Measurements from ENCODE around the gene UMAD1.

The UMAD1 gene

DNA sequence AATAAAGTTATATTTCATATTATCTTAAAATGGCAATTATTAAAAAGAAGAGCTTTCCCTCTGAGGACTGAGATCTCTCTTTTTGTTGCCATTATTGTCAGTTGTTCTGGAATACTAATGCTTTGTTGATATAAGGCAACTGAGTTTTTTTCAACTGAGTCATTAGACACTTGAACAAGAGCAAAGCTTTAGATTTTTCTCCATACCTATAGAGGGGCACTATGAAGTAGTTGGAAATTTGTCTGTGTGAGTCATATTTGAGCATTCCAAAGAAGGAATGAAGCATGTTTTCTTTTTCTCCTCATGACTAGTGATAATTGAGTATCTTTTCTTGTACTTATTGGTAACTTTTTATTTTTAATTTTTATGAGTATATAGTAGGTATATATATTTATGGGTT, 53.3 kb downstream of the UMAD1 start:
- no peak for DNase-seq
- peaks cover 28% of the 10 kb centered on the region for H3K36me3 Mint-ChIP-seq (ENCODE audit: low read depth)

DNA sequence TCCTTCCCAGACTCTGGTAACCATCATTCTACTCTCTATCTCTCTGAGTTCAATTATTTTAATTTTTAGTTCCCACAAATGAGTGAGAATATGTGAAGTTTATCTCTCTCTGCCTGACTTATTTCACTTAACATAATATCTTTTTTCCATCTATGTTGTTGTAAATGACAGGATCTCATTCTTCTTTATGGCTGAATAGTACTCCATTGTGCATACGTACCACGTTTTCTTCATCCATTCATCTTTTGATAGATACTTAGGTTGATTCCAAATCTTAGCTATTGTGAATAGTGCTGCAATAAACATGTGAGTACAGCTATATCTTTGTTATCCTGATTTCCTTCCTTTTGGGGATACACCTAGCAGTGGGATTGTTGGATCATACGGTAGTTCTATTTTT, 54.0 kb downstream of the UMAD1 start:
- H3K4me1 Mint-ChIP-seq (ENCODE audit: low read depth): peaks cover 19% of the 10 kb centered on the region
- no peak for DNase-seq
- H3K36me3 Mint-ChIP-seq (ENCODE audit: low read depth): peaks cover 28% of the 10 kb centered on the region
- peaks cover 6% of the 10 kb centered on the region for H3K9me3 Mint-ChIP-seq
- no peaks in the 10 kb centered on the region for H3K27me3 Mint-ChIP-seq
- no peak overlapping the region for H3K27ac Mint-ChIP-seq
- H3K4me3 Mint-ChIP-seq: no peak overlapping the region

More for the DNA sequence above, 53.3 kb downstream of the UMAD1 start:
- Mint-ChIP-seq H3K9me3 (peaks cover 6% of the 10 kb centered on the region), H3K27ac (no peak overlapping the region), H3K4me1 (ENCODE audit: low read depth) (peaks cover 18% of the 10 kb centered on the region), H3K27me3 (no peaks in the 10 kb centered on the region), H3K4me3 (no peak overlapping the region)

DNA sequence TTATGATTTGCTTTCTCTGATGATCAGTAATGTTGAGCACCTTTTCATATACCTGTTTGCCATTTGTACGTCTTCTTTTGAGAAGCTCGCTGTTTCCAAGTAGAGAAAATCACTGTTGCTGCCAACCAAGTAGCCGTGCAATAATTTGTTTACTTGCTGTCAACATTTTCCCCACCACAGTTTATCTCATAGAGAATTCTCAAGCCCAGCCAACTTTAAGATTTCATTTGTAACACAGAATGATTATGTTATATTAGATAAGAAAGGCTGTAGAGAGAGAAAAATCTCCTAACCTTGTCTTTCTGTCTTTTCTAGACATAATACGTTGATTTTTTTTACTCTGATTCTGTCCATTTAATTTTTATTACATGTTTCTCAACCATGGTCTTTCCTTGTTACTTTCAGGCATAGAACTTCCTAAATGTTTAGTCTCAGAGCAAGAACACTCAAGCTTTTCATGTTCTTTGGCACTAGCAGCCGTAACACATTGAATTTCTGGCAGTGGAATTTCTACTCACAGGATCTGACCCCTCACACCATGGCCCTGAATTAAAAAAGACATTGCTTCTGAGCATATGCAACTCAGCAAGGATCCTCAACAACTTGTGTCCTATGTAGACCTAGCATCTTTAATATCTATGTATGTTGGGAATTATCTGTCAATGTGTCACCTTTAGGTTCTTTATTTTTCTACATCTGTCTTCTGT, 54.7 kb downstream of the UMAD1 start:
- no peak for DNase-seq
- Mint-ChIP-seq H3K27ac (no peak overlapping the region), H3K4me3 (no peak overlapping the region), H3K9me3 (peaks cover 6% of the 10 kb centered on the region), H3K36me3 (ENCODE audit: low read depth) (peaks cover 28% of the 10 kb centered on the region), H3K4me1 (ENCODE audit: low read depth) (peaks cover 24% of the 10 kb centered on the region), H3K27me3 (no peaks in the 10 kb centered on the region)

DNA sequence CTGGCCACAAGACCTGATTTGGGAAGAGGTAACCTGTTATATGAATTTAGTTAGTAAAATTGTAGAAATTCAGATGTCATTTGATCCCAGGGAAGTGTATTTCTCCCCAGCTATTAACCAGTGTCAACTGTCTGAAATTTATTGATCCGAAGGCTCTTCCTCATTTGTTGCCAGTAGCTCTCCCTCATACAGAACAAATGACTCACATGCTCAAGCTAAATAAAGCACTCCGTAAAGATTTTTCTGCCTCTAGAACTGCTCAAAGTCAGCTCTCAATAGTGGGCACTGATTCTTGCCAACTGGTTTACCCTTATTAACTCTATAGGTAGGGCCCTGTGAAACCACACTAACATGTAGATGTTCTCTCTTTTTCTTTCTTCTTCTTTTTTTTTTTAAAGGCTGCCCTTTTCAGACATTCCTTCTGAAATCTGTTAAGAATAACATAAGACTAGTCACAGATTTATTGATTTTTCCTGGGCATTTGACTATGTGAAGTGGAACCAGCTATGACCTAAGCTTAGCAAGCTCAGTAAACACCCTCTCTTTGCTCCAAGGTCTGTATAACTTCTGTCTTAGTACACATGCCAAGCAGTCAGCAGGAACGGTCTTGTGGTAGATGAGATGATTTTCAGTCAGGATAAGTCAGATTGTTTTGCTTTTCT, 56.0 kb downstream of the UMAD1 start:
- Mint-ChIP-seq H3K27me3 (no peaks in the 10 kb centered on the region), H3K4me3 (no peak overlapping the region), H3K4me1 (ENCODE audit: low read depth) (peaks cover 28% of the 10 kb centered on the region), H3K27ac (no peak overlapping the region), H3K36me3 (ENCODE audit: low read depth) (peaks cover 26% of the 10 kb centered on the region), H3K9me3 (peaks cover 6% of the 10 kb centered on the region)
- no peak for DNase-seq

DNA sequence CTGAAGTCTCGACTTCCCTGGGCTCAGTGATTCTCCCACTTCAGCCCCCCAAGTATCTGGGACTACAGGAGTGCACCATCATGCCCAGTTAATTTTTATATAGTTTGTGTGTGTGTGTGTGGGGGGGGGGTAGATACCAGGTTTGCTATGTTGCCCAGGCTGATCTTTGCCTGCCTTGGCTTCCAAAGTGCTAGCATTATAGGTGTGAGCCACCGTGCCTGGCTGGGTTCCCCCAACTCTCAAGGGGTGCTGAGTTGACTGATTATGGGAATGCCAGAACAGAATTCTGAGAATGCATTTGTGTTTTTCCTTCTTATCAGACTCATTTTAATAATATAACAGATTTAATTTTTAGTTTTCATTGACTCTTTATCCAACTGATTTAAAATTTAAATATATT, 58.4 kb downstream of the UMAD1 start:
- no peak overlapping the region for H3K27ac Mint-ChIP-seq
- H3K9me3 Mint-ChIP-seq: peaks cover 6% of the 10 kb centered on the region
- no peaks in the 10 kb centered on the region for H3K27me3 Mint-ChIP-seq
- H3K4me1 Mint-ChIP-seq (ENCODE audit: low read depth): peaks cover 34% of the 10 kb centered on the region
- peaks cover 28% of the 10 kb centered on the region for H3K36me3 Mint-ChIP-seq (ENCODE audit: low read depth)
- H3K4me3 Mint-ChIP-seq: no peak overlapping the region
- no peak for DNase-seq

- no peak for DNase-seq
- Mint-ChIP-seq H3K27ac (no peak overlapping the region), H3K9me3 (peaks cover 4% of the 10 kb centered on the region), H3K27me3 (no peaks in the 10 kb centered on the region), H3K4me3 (no peak overlapping the region), H3K4me1 (ENCODE audit: low read depth) (peaks cover 34% of the 10 kb centered on the region), H3K36me3 (ENCODE audit: low read depth) (peaks cover 26% of the 10 kb centered on the region)
These were observed 58.8 kb downstream of the UMAD1 start for GRCh38 chr7:7699380-7699779.

DNA sequence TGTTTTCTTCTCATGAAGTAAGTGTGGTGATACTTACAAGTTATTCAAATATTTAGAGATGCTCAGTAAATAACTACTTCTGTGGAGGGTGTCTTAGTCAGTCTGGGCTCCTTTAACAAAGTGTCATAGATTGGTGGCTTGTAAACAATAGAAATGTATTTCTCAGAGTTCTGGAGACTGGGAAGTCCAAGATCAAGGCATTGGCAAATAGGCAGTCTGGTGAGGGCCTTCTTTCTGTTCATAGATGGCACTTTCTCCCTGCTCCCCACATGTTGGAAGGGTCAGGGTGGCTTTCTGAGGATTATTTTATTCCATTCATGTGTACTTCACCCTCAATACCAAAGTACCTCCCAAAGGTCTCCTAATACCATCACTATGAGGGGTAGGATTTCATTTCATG, 59.4 kb downstream of the UMAD1 start:
- Mint-ChIP-seq H3K36me3 (ENCODE audit: low read depth) (peaks cover 20% of the 10 kb centered on the region), H3K4me1 (ENCODE audit: low read depth) (peaks cover 34% of the 10 kb centered on the region), H3K27me3 (no peaks in the 10 kb centered on the region), H3K27ac (no peak overlapping the region), H3K9me3 (no peaks in the 10 kb centered on the region), H3K4me3 (no peak overlapping the region)
- no peak for DNase-seq

DNA sequence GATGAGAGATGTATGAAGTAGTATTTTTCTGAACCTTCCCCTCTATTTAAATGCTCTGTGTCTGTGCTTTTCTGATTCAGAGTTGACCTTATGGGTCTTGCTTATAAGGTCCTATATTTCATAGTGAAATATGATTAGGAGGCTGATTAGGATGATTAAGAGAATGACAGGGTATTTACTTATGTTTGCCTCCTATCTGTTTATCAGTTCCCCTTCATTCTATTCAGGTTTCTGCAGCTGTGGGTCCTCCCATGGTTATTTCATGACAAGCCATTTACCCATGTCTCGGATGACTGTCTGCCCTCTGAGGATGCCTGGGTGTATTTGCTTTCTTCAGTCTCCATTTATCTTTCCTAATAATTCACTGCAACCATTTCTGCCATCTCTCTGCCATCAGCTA, 61.0 kb downstream of the UMAD1 start:
- Mint-ChIP-seq H3K36me3 (ENCODE audit: low read depth) (peaks cover 12% of the 10 kb centered on the region), H3K9me3 (no peaks in the 10 kb centered on the region), H3K27ac (no peak overlapping the region), H3K27me3 (no peaks in the 10 kb centered on the region), H3K4me3 (no peak overlapping the region), H3K4me1 (ENCODE audit: low read depth) (peaks cover 39% of the 10 kb centered on the region)
- no peak for DNase-seq

GRCh38 chr7:7702826-7703225, 62.3 kb downstream of the UMAD1 start:
- no peak overlapping the region for H3K27ac Mint-ChIP-seq
- no peak for DNase-seq
- peaks cover 39% of the 10 kb centered on the region for H3K4me1 Mint-ChIP-seq (ENCODE audit: low read depth)
- peaks cover 9% of the 10 kb centered on the region for H3K36me3 Mint-ChIP-seq (ENCODE audit: low read depth)
- H3K4me3 Mint-ChIP-seq: no peak overlapping the region
- no peaks in the 10 kb centered on the region for H3K9me3 Mint-ChIP-seq
- no peaks in the 10 kb centered on the region for H3K27me3 Mint-ChIP-seq

- H3K4me3 Mint-ChIP-seq: no peak overlapping the region
- H3K4me1 Mint-ChIP-seq (ENCODE audit: low read depth): peaks cover 38% of the 10 kb centered on the region
- no peak overlapping the region for H3K27ac Mint-ChIP-seq
- no peaks in the 10 kb centered on the region for H3K27me3 Mint-ChIP-seq
- H3K9me3 Mint-ChIP-seq: no peaks in the 10 kb centered on the region
- peaks cover 9% of the 10 kb centered on the region for H3K36me3 Mint-ChIP-seq (ENCODE audit: low read depth)
- no peak for DNase-seq
These were observed 62.9 kb downstream of the UMAD1 start for GRCh38 chr7:7703427-7703826.

DNA sequence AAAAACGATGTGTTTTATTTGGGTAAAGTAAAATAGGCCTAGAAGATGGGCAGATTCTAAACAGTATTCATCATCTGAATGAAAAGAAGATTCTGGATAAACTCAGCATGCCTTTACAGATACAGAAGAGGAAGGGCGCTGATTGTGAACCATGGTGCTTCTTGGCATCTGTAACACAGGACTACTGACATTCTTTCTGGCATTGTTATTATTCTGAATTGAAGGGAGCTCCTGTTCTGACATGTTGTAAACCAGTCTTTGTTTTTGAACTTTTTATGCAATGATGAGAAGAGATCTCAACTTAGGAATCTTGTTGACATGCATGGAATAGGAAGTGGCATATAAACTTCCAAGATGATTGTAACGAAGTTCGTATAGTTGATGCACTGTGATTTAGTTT, 64.3 kb downstream of the UMAD1 start:
- Mint-ChIP-seq H3K27me3 (no peaks in the 10 kb centered on the region), H3K36me3 (ENCODE audit: low read depth) (peaks cover 9% of the 10 kb centered on the region), H3K9me3 (no peaks in the 10 kb centered on the region), H3K4me3 (no peak overlapping the region), H3K27ac (no peak overlapping the region), H3K4me1 (ENCODE audit: low read depth) (peaks cover 36% of the 10 kb centered on the region)
- DNase-seq: no peak

GRCh38 chr7:7705318-7705717, 64.8 kb downstream of the UMAD1 start:
- H3K27me3 Mint-ChIP-seq: no peaks in the 10 kb centered on the region
- H3K36me3 Mint-ChIP-seq (ENCODE audit: low read depth): peaks cover 9% of the 10 kb centered on the region
- H3K27ac Mint-ChIP-seq: no peak overlapping the region
- H3K9me3 Mint-ChIP-seq: no peaks in the 10 kb centered on the region
- no peak overlapping the region for H3K4me3 Mint-ChIP-seq
- peaks cover 36% of the 10 kb centered on the region for H3K4me1 Mint-ChIP-seq (ENCODE audit: low read depth)
- DNase-seq: no peak

DNA sequence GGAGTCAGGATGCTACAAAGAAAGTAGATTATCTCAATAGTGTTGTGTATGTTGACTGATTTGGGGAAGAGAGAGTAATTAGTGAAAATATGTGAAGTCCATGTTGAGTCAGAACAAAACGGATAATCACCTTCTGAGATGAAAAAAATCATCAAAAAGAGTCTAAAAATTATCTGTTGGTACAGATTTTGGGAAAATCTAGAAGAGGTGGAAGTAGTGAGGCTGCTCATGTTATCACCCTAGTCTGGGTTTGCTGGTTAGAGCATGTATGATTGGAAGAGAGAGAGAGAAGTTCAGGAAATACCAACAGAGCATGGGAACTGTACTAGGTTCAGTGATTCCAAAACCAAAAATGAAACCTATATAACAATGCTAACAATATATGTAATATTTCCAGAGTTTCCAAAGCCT, 65.6 kb downstream of the UMAD1 start:
- Mint-ChIP-seq H3K27ac (peak overlapping the region; percentile 58), H3K36me3 (ENCODE audit: low read depth) (peaks cover 9% of the 10 kb centered on the region), H3K4me3 (no peak overlapping the region), H3K9me3 (no peaks in the 10 kb centered on the region), H3K27me3 (no peaks in the 10 kb centered on the region), H3K4me1 (ENCODE audit: low read depth) (peaks cover 33% of the 10 kb centered on the region)
- no peak for DNase-seq

DNA sequence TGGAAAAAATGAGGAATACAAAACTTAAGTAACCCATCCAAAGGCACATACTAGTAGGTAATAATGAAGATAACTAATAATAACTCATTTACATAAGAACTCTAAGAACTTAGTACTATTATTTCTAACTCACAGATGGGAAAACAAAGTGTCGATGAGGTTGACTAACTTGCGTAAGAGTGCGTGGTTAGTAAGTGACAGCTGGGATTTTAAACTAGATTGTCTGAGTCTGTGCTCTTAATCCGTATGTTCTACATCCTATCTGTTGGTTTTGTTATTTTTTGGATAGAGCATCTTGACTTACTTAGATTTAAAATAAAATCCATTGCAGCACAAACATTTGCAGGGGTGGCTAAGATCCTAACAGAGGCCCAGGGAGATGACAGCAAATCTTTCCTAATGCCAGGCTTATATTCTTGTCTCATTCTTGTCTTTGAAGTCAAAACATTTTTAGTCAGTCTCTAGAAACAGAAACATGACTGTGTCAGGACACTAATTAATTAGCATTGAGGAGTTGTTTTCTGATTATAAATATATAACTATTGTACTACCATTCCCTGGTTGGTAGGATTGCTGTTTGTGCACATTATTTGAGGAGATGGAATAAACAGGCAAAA, 66.1 kb downstream of the UMAD1 start:
- Mint-ChIP-seq H3K27ac (no peak overlapping the region), H3K4me1 (ENCODE audit: low read depth) (peaks cover 31% of the 10 kb centered on the region), H3K9me3 (no peaks in the 10 kb centered on the region), H3K27me3 (no peaks in the 10 kb centered on the region), H3K36me3 (ENCODE audit: low read depth) (peaks cover 9% of the 10 kb centered on the region), H3K4me3 (no peak overlapping the region)
- DNase-seq: no peak

- no peak overlapping the region for H3K4me3 Mint-ChIP-seq
- peaks cover 9% of the 10 kb centered on the region for H3K36me3 Mint-ChIP-seq (ENCODE audit: low read depth)
- H3K4me1 Mint-ChIP-seq (ENCODE audit: low read depth): peaks cover 28% of the 10 kb centered on the region
- no peak for DNase-seq
- no peak overlapping the region for H3K27ac Mint-ChIP-seq
- no peaks in the 10 kb centered on the region for H3K27me3 Mint-ChIP-seq
- no peaks in the 10 kb centered on the region for H3K9me3 Mint-ChIP-seq
These were observed 66.7 kb downstream of the UMAD1 start for GRCh38 chr7:7707246-7707645.

Measured in activated T-cell treated with anti-CD3 and anti-CD28 coated beads, Interleukin-2, amount 50 U/mL, for 24 hours (primary cell).